Measurements from ENCODE around the gene DDX56. TPM values are rescaled to one million over a fixed set of nuclear protein-coding genes. Genes with fewer than 3 reads are reported as not detected.

Gene DDX56
- total RNA-seq, 1 experiment from 2014 or later: 120 TPM

- no peaks in the 10 kb centered on the region; a peak in 1 of 7 replicates for H3K36me3 Mint-ChIP-seq (ENCODE audit: insufficient read depth in 1 of 3, low read depth in 3 of 3)
- H3K18ac ChIP-seq (ENCODE audit: insufficient read length, low read depth, low read length): no peak overlapping the region
- no peak for DNase-seq
- no peak overlapping the region for H2AK5ac ChIP-seq (ENCODE audit: insufficient read length, low read length)
- H2BK20ac ChIP-seq (ENCODE audit: low read depth, low read length, poor library complexity, severe bottlenecking): no peak overlapping the region
- no peak overlapping the region for H3T11ph ChIP-seq (ENCODE audit: low read length)
- H4K20me1 ChIP-seq (ENCODE audit: control insufficient read depth, insufficient read depth, insufficient read length): no peaks in the 10 kb centered on the region
- no peak overlapping the region for H3K9ac ChIP-seq (ENCODE audit: extremely low read depth, insufficient read length, low read length)
- no peak overlapping the region for H3K4me2 ChIP-seq (ENCODE audit: insufficient read depth, insufficient read length, low read length)
- H3K27me3 Mint-ChIP-seq (ENCODE audit: low read depth): peaks cover 2% of the 10 kb centered on the region; the same call in 1 of the 2 replicates
- no peak overlapping the region for H3K4me3 Mint-ChIP-seq
- H2AFZ ChIP-seq (ENCODE audit: low read length): no peak overlapping the region
- no peaks in the 10 kb centered on the region for H3K79me1 ChIP-seq (ENCODE audit: insufficient read depth, low read depth, low read length, poor library complexity, severe bottlenecking)
- H3K27ac Mint-ChIP-seq: no peak overlapping the region; a peak in 1 of 7 replicates
- no peaks in the 10 kb centered on the region for H3K9me3 ChIP-seq (ENCODE audit: control insufficient read depth, low read depth, low read length)
- no peak for TF ChIP-seq CTCF (conservative IDR thresholded peaks at IDR 0.05)
- no peak overlapping the region for H3K27ac ChIP-seq (ENCODE audit: insufficient read length, low read depth, low read length)
- no peaks in the 10 kb centered on the region for H3K27me3 ChIP-seq (ENCODE audit: insufficient read depth, low read length)
- no peak overlapping the region for H4K91ac ChIP-seq (ENCODE audit: insufficient read length, low read depth, low read length)
- H2BK15ac ChIP-seq (ENCODE audit: low read depth, low read length): no peak overlapping the region
- no peak overlapping the region for H2BK12ac ChIP-seq (ENCODE audit: insufficient read length, low read depth, low read length)
- H3K9me3 Mint-ChIP-seq: no peaks in the 10 kb centered on the region
- H2BK5ac ChIP-seq (ENCODE audit: insufficient read length, low read length): no peak overlapping the region
- no CpG with 5 or more reads among the region's 8 CpGs for WGBS (ENCODE audit: extremely low coverage, insufficient read length, low lambda C conversion rate)
- H3K4me1 ChIP-seq (ENCODE audit: insufficient read depth, low read length): no peaks in the 10 kb centered on the region
- no peak overlapping the region for H3K14ac ChIP-seq (ENCODE audit: insufficient read depth, low read length)
- no peak overlapping the region for H3K23ac ChIP-seq (ENCODE audit: insufficient read length, low read depth, low read length)
- H4K5ac ChIP-seq (ENCODE audit: insufficient read length, low read depth, low read length): no peak overlapping the region
- no peaks in the 10 kb centered on the region for H3K23me2 ChIP-seq (ENCODE audit: insufficient read length, low read depth, low read length, poor library complexity, severe bottlenecking)
- no peak overlapping the region for H4K8ac ChIP-seq (replicated peaks; ENCODE audit: insufficient read length, low read depth, low read length)
- H3K79me2 ChIP-seq (ENCODE audit: insufficient read depth, low read length): no peaks in the 10 kb centered on the region
- peaks cover 0 to 4% of the 10 kb centered on the region in 2 experiments; a peak in 1 of 4 replicates for H3K4me1 Mint-ChIP-seq
- no peak overlapping the region for H3K4ac ChIP-seq (ENCODE audit: low read depth, low read length)
- no peak overlapping the region for H3K56ac ChIP-seq (ENCODE audit: insufficient read length, low read depth, low read length)
- no peak overlapping the region for H2BK120ac ChIP-seq (ENCODE audit: low read depth, low read length, poor library complexity, severe bottlenecking)
Measured at GRCh38 chr7:44535348-44536064, 38.2 kb downstream of the DDX56 start.
